Stomach (tissue), 9 donors: ENCODE data around the gene RBM3. TPM values are rescaled to one million over a fixed set of nuclear protein-coding genes. Genes with fewer than 3 reads are reported as not detected.

Experiments
- DNase-seq, 2 donors: peaks; one replicate each; pipeline versions ENCODE4 v3.0.0 to v3.0.0-alpha.2; 2013 to 2019
- H3K27ac ChIP-seq, 5 donors: fragments of 200-600 bp in 4 of 5; sonication (generic) in 4 of 5; one replicate each; pipeline ENCODE4 v1.5.1; 2013 to 2019; ENCODE audit warnings: mild to moderate bottlenecking in 1 of 5, moderate library complexity in 1 of 5
- H3K27me3 ChIP-seq, 3 donors: fragments of 200-600 bp; sonication (generic); one replicate each; pipeline ENCODE4 v1.5.1; 2017 to 2019; ENCODE audit warnings: mixed run types in 1 of 3
- H3K36me3 ChIP-seq, 4 donors: fragments of 200-600 bp; sonication (generic); 1 replicate in 3 of 4; 2 replicates in 1 of 4; pipeline ENCODE4 v1.5.1; 2016 to 2019
- H3K4me1 ChIP-seq, 4 donors: fragments of 200-600 bp; sonication (generic); one replicate each; pipeline ENCODE4 v1.5.1; 2016 to 2019
- H3K4me3 ChIP-seq, 4 donors: fragments of 200-600 bp; sonication (generic) in 3 of 4; one replicate each; pipeline ENCODE4 v1.5.1; 2016 to 2019; ENCODE audit warnings: mild to moderate bottlenecking in 1 of 4
- H3K9me3 ChIP-seq, 4 donors: fragments of 200-600 bp; sonication (generic); one replicate each; pipeline ENCODE4 v1.5.1; 2016 to 2019
- CTCF ChIP-seq, 7 experiments: fragments of 450-650 bp in 4 of 7; fragments of 200-600 bp in 3 of 7; sonication (generic) in 3 of 7; IDR thresholded peaks; one replicate each; pipeline ENCODE4 v1.5.1; 2016 to 2019; ENCODE audit warnings: antibody characterized with exemption in 7 of 7, control low read depth in 2 of 7, mild to moderate bottlenecking in 1 of 7
- EP300 ChIP-seq: sonication (generic); formaldehyde crosslinking; IDR thresholded peaks from one replicate; pipeline ENCODE4 v1.6.1; 2017; ENCODE audit warnings: antibody characterized with exemption
- POLR2A ChIP-seq, 4 donors: fragments of 450-650 bp; IDR thresholded peaks; one replicate each; pipeline ENCODE4 v1.6.1; 2016; ENCODE audit warnings: antibody characterized with exemption in 4 of 4, control low read depth in 2 of 4, mild to moderate bottlenecking in 1 of 4, moderate library complexity in 1 of 4
- POLR2AphosphoS5 ChIP-seq, 3 donors: sonication (generic); formaldehyde crosslinking; IDR thresholded peaks; one replicate each; pipeline ENCODE4 v1.6.1; 2016; ENCODE audit warnings: antibody characterized with exemption in 3 of 3
- WGBS, 5 donors: extraction: QIAGEN DNeasy Blood & Tissue Kit in 3 of 5; methylation state at CpG; one replicate each; pipeline versions ENCODE4 v1.1.5 to v1.1.7; 2013 to 2018; 5-methylcytosine and 5-hydroxymethylcytosine counted together
- intact Hi-C: fragments of 100-400 bp; cut with DNase I; formaldehyde crosslinking; loops from one replicate; pipeline ENCODE4 v1.15.1; 2023; ENCODE audit warnings: low total_unique reads
- polyA plus RNA-seq, 3 donors: library from polyadenylated mRNA; stranded (reverse); fragments of 200-250 nt; gene quantifications; one replicate each; pipeline ENCODE4 v1.2.3, GENCODE V29; 2013
- total RNA-seq, 5 donors: library from RNA; depleted of rRNA; stranded (reverse); fragments of >200 nt; gene quantifications; one replicate each; pipeline versions ENCODE4 v1.1.0 to v1.2.3, GENCODE V29; 2014 to 2016
- donor health status: healthy with polysubstance abuse.
- donor health status: Bipolar disorder and iron deficiency.
- donor health status: healthy.

RBM3 gene
- total and polyA plus RNA-seq, 8 donors, result 106 to 419 (median 157) TPM

GRCh38 chrX:48539345-48540027 is 34.8 kb upstream of the RBM3 start, which contains the start of gene TBC1D25:
TBC1D25 (plus strand) TSS chrX:48539714; CDS start chrX:48539798, 84 bp downstream.
- Histone ChIP-seq H3K9me3 (no peaks in the 10 kb centered on the region), H3K4me1 (peaks cover 0 to 16% (median 10%) of the 10 kb centered on the region in 4 donors), H3K27ac (peak within 1 kb of the TSS; percentile 79 to 93 (median 90)), H3K27me3 (no peaks in the 10 kb centered on the region), H3K4me3 (peak within 1 kb of the TSS; percentile 63 to 66 (median 64)), H3K36me3 (peaks cover 0 to 19% (median 12%) of the 10 kb centered on the region in 4 donors)
- TF ChIP-seq POLR2A (IDR thresholded peaks at IDR 0.05) (no peak), CTCF (IDR thresholded peaks at IDR 0.05) (peak in 4 of 7 experiments; percentile 15 to 39 (median 16)), EP300 (no peak), POLR2AphosphoS5 (IDR thresholded peaks at IDR 0.05) (peak; percentile 50 to 69 (median 53))
- intact Hi-C loops, result no loop called here
- 0 to 53% (median 15%) methylated on average over 31 to 59 of the region's 59 CpGs for WGBS, 5 donors
- DNase-seq, result peak; percentile 97 to 98

GRCh38 chrX:48540028-48540375 is 34.3 kb upstream of the RBM3 start:
- peaks cover 0 to 16% (median 10%) of the 10 kb centered on the region in 4 donors for H3K4me1 ChIP-seq
- peak overlapping the region; percentile 79 to 93 (median 90) for H3K27ac ChIP-seq
- intact Hi-C loops, result no loop called here
- peaks cover 0 to 24% (median 17%) of the 10 kb centered on the region in 4 donors for H3K36me3 ChIP-seq
- peak overlapping the region; percentile 63 to 66 (median 64) for H3K4me3 ChIP-seq
- no peaks in the 10 kb centered on the region for H3K9me3 ChIP-seq
- peak in 1 of 2 donors; percentile 43 for DNase-seq
- H3K27me3 ChIP-seq, result no peaks in the 10 kb centered on the region
- no peak for TF ChIP-seq EP300
- no peak for TF ChIP-seq POLR2AphosphoS5 (IDR thresholded peaks at IDR 0.05)
- no peak for TF ChIP-seq POLR2A (IDR thresholded peaks at IDR 0.05)
- TF ChIP-seq CTCF (IDR thresholded peaks at IDR 0.05), result no peak
- WGBS, 5 donors, result 2 to 59% (median 16%) methylated on average over 11 to 12 of the region's 12 CpGs

- H3K4me3 ChIP-seq, result peak overlapping the region; percentile 63 to 66 (median 64)
- H3K4me1 ChIP-seq, result peaks cover 0 to 16% (median 10%) of the 10 kb centered on the region in 4 donors
- no peaks in the 10 kb centered on the region for H3K27me3 ChIP-seq
- DNase-seq, result no peak
- H3K36me3 ChIP-seq, result peaks cover 0 to 29% (median 22%) of the 10 kb centered on the region in 4 donors
- 71 to 84% (median 83%) methylated on average over 7 of the region's 7 CpGs for WGBS, 5 donors
- intact Hi-C loops, result no loop called here
- H3K9me3 ChIP-seq, result no peaks in the 10 kb centered on the region
- peak overlapping the region in 4 of 5 donors; percentile 87 to 93 (median 91) for H3K27ac ChIP-seq
- no peak for TF ChIP-seq POLR2AphosphoS5 (IDR thresholded peaks at IDR 0.05)
- TF ChIP-seq POLR2A (IDR thresholded peaks at IDR 0.05), result no peak
- TF ChIP-seq EP300, result no peak
- no peak for TF ChIP-seq CTCF (IDR thresholded peaks at IDR 0.05)
Measured at GRCh38 chrX:48540480-48540879, 33.8 kb upstream of the RBM3 start.

GRCh38 chrX:48541140-48541814 is 33.0 kb upstream of the RBM3 start:
- WGBS, 5 donors, result 74 to 86% (median 77%) methylated on average over 10 of the region's 10 CpGs
- TF ChIP-seq POLR2AphosphoS5 (IDR thresholded peaks at IDR 0.05) (no peak), EP300 (no peak), POLR2A (IDR thresholded peaks at IDR 0.05) (no peak), CTCF (IDR thresholded peaks at IDR 0.05) (no peak)
- Histone ChIP-seq H3K9me3 (no peaks in the 10 kb centered on the region), H3K27ac (peak overlapping the region in 2 of 5 donors; percentile 90 to 92), H3K4me3 (peak overlapping the region in 1 of 4 donors; percentile 64), H3K36me3 (peaks cover 0 to 33% (median 28%) of the 10 kb centered on the region in 4 donors), H3K27me3 (no peaks in the 10 kb centered on the region), H3K4me1 (peaks cover 0 to 16% (median 10%) of the 10 kb centered on the region in 4 donors)
- intact Hi-C loops, result no loop called here
- DNase-seq, result no peak
